SK-N-MC (cell line): Measurements from ENCODE around the gene CLDND2.

ENCODE experiments used
- EZH2 ChIP-seq: fragments of 200-600 bp; sonication (generic); IDR thresholded peaks from one replicate; pipeline ENCODE4 v1.6.1; 2017; ENCODE audit warnings: antibody characterized with exemption
- POLR2AphosphoS5 ChIP-seq: IDR thresholded peaks from 2 replicates; pipeline ENCODE4 v1.6.1; 2012; ENCODE audit warnings: mild to moderate bottlenecking, low read depth, low read length, borderline replicate concordance

DNA sequence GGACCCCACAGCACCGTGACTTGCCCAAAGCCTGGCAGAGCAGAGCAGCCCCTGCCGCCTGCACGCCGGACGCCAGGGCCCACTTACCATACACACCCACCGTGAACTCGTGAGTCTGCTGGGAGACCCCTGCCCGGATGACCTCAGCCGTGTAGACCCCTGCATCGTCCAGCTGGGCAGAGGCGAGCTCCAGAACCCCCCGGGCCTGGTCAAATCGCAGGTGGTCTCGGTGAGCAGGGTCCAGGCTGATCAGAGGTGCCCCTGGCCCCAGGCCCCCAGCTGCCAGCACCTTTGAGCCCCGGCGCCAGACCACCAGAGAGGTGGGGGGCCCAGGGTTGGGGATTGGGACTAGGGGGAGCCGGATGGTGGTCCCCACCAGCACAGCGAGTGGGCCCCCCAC, 27.7 kb downstream of the CLDND2 start:
- TF ChIP-seq EZH2, result no peak
- TF ChIP-seq POLR2AphosphoS5, result no peak
